GM23338 (cell line): ENCODE data around the gene SHOC1. TPM values are rescaled to one million over a fixed set of nuclear protein-coding genes. Genes with fewer than 3 reads are reported as not detected.

Experiments
- ATAC-seq: fragments of 200-7000 bp; cut with Tn5 transposase; 3 replicates; pipeline ENCODE4 v1.9.1; 2020
- DNase-seq: peaks from one replicate; pipeline ENCODE4 v3.0.0-alpha.2; 2015; ENCODE audit warnings: low spot score
- H2AFZ ChIP-seq: fragments of 200-600 bp; sonication (generic); 2 replicates; pipeline ENCODE4 v1.8.0; 2016; ENCODE audit warnings: antibody characterized with exemption, mild to moderate bottlenecking, moderate library complexity
- H3F3A ChIP-seq: fragments of 200-600 bp; sonication (generic); replicated peaks from 2 replicates; pipeline ENCODE4 v1.8.0; 2017; ENCODE audit warnings: antibody characterized with exemption, mixed run types, low read depth
- H3K27ac ChIP-seq: fragments of 200-600 bp; sonication (generic); 2 replicates; pipeline ENCODE4 v1.6.1; 2016; ENCODE audit warnings: low read depth
- H3K27me3 ChIP-seq: fragments of 200-600 bp; sonication (generic); 2 replicates; pipeline ENCODE4 v1.8.0; 2016; ENCODE audit warnings: mild to moderate bottlenecking, mixed run types, moderate library complexity; ENCODE audit not compliant: insufficient read depth
- H3K36me3 ChIP-seq: fragments of 200-600 bp; sonication (generic); 2 replicates; pipeline ENCODE4 v1.8.0; 2016; ENCODE audit warnings: mild to moderate bottlenecking; ENCODE audit not compliant: insufficient read depth
- H3K4me1 ChIP-seq: fragments of 200-600 bp; sonication (generic); 2 replicates; pipeline ENCODE4 v1.8.0; 2016; ENCODE audit warnings: mild to moderate bottlenecking, moderate library complexity; ENCODE audit not compliant: insufficient read depth
- H3K4me2 ChIP-seq: fragments of 200-600 bp; sonication (generic); 2 replicates; pipeline ENCODE4 v1.7.1; 2017; ENCODE audit warnings: mixed run types
- H3K4me3 ChIP-seq: fragments of 200-600 bp; sonication (generic); 2 replicates; pipeline ENCODE4 v1.6.1; 2016; ENCODE audit warnings: mixed run types
- H3K79me2 ChIP-seq: fragments of 200-600 bp; sonication (generic); replicated peaks from 2 replicates; pipeline ENCODE4 v1.8.0; 2017; ENCODE audit warnings: mild to moderate bottlenecking; ENCODE audit not compliant: insufficient read depth
- H3K9me2 ChIP-seq: fragments of 200-600 bp; sonication (generic); 2 replicates; pipeline ENCODE4 v1.8.0; 2017; ENCODE audit not compliant: insufficient read depth
- H4K20me1 ChIP-seq: fragments of 200-600 bp; sonication (generic); replicated peaks from 2 replicates; pipeline ENCODE4 v1.8.0; 2017; ENCODE audit warnings: mild to moderate bottlenecking; ENCODE audit not compliant: insufficient read depth
- H3K27ac Mint-ChIP-seq: 2 replicates; pipeline ENCODE4 v1.8.0; 2020; ENCODE audit warnings: inconsistent platforms, mild to moderate bottlenecking, moderate library complexity, mixed read lengths
- H3K27me3 Mint-ChIP-seq: 3 replicates; pipeline ENCODE4 v1.8.0; 2022; ENCODE audit warnings: low read depth, mild to moderate bottlenecking, moderate library complexity, mixed read lengths, inconsistent platforms; ENCODE audit not compliant: insufficient read depth, poor library complexity
- H3K36me3 Mint-ChIP-seq: 3 replicates; pipeline ENCODE4 v1.8.0; 2021; ENCODE audit warnings: low read depth, mild to moderate bottlenecking, inconsistent platforms, moderate library complexity, mixed read lengths
- H3K4me1 Mint-ChIP-seq: 3 replicates; pipeline ENCODE4 v1.8.0; 2020; ENCODE audit warnings: mild to moderate bottlenecking, inconsistent platforms, mixed read lengths
- H3K4me3 Mint-ChIP-seq: 3 replicates; pipeline ENCODE4 v1.8.0; 2021; ENCODE audit warnings: moderate library complexity, mild to moderate bottlenecking, inconsistent platforms, mixed read lengths
- H3K9me3 Mint-ChIP-seq: 3 replicates; pipeline ENCODE4 v1.8.0; 2020; ENCODE audit warnings: moderate library complexity, mild to moderate bottlenecking, inconsistent platforms, mixed read lengths
- CREB1 ChIP-seq: fragments of 250-450 bp; sonication (Bioruptor Pico); IDR thresholded peaks from 2 replicates; pipeline ENCODE4 v1.5.0; 2020; ENCODE audit warnings: low read depth, mild to moderate bottlenecking, moderate library complexity
- NANOG ChIP-seq: IDR thresholded peaks from 2 replicates; pipeline ENCODE4 v1.6.1; 2016; ENCODE audit warnings: antibody characterized with exemption, borderline replicate concordance
- STAT1 ChIP-seq: IDR thresholded peaks from one replicate; pipeline ENCODE4 v1.6.1; 2016; ENCODE audit warnings: antibody characterized with exemption; ENCODE audit not compliant: unreplicated experiment
- ZNF114 ChIP-seq: fragments of 250-450 bp; sonication (Bioruptor Pico); IDR thresholded peaks from 2 replicates; pipeline ENCODE4 v1.5.0; 2020; ENCODE audit warnings: mild to moderate bottlenecking, moderate library complexity
- polyA plus RNA-seq: library from polyadenylated mRNA; unstranded; fragments of >200 nt; fragmentation: Nextera tagmentation; extraction: Ambion mirVana; gene quantifications from 2 replicates; pipeline ENCODE4 v1.2.1, GENCODE V29; 2016
- total RNA-seq: library from RNA; depleted of rRNA; stranded (reverse); fragments of >200 nt; shearing (Covaris generic); gene quantifications from 2 replicates; pipeline ENCODE4 v1.2.3, GENCODE V29; 2014
- TF ChIP-seq, protein P1 (sequence below): fragments of 250-450 bp; sonication (Bioruptor Pico); IDR thresholded peaks from 2 replicates; pipeline ENCODE4 v1.5.0; 2020; ENCODE audit warnings: mild to moderate bottlenecking, moderate library complexity
- TF ChIP-seq, protein P2 (sequence below): IDR thresholded peaks from one replicate; pipeline ENCODE4 v1.6.1; 2018; ENCODE audit warnings: antibody characterized with exemption; ENCODE audit not compliant: unreplicated experiment

Gene SHOC1
- total and polyA plus RNA-seq, 2 experiments from 2014 or later: 0.39 TPM; not detected in 1

DNA sequence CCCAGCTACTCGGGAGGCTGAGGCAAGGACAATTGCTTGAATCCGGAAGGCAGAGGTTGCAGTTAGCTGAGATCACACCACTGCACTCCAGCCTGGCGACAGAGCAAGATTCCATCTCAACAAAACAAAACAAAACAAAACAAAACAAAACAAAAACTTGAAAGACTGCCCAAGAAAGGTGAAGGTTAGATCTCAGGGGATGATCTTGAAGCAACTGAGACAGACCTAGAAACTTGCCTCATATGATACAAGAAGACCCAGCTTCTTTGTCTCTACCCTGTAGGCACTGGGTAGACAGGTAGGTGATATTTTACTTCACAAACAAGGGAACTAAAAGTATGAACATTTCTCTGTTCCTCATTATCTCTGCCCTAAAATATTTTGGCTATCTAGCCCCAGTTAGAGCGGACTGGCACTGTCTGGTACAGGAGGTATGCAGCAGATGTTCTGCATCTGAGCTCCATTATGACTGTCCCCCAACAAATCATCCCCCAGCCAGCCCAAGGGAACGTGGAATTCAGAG is 26.3 kb upstream of the SHOC1 start (continued):
- TF ChIP-seq, protein P1, sequence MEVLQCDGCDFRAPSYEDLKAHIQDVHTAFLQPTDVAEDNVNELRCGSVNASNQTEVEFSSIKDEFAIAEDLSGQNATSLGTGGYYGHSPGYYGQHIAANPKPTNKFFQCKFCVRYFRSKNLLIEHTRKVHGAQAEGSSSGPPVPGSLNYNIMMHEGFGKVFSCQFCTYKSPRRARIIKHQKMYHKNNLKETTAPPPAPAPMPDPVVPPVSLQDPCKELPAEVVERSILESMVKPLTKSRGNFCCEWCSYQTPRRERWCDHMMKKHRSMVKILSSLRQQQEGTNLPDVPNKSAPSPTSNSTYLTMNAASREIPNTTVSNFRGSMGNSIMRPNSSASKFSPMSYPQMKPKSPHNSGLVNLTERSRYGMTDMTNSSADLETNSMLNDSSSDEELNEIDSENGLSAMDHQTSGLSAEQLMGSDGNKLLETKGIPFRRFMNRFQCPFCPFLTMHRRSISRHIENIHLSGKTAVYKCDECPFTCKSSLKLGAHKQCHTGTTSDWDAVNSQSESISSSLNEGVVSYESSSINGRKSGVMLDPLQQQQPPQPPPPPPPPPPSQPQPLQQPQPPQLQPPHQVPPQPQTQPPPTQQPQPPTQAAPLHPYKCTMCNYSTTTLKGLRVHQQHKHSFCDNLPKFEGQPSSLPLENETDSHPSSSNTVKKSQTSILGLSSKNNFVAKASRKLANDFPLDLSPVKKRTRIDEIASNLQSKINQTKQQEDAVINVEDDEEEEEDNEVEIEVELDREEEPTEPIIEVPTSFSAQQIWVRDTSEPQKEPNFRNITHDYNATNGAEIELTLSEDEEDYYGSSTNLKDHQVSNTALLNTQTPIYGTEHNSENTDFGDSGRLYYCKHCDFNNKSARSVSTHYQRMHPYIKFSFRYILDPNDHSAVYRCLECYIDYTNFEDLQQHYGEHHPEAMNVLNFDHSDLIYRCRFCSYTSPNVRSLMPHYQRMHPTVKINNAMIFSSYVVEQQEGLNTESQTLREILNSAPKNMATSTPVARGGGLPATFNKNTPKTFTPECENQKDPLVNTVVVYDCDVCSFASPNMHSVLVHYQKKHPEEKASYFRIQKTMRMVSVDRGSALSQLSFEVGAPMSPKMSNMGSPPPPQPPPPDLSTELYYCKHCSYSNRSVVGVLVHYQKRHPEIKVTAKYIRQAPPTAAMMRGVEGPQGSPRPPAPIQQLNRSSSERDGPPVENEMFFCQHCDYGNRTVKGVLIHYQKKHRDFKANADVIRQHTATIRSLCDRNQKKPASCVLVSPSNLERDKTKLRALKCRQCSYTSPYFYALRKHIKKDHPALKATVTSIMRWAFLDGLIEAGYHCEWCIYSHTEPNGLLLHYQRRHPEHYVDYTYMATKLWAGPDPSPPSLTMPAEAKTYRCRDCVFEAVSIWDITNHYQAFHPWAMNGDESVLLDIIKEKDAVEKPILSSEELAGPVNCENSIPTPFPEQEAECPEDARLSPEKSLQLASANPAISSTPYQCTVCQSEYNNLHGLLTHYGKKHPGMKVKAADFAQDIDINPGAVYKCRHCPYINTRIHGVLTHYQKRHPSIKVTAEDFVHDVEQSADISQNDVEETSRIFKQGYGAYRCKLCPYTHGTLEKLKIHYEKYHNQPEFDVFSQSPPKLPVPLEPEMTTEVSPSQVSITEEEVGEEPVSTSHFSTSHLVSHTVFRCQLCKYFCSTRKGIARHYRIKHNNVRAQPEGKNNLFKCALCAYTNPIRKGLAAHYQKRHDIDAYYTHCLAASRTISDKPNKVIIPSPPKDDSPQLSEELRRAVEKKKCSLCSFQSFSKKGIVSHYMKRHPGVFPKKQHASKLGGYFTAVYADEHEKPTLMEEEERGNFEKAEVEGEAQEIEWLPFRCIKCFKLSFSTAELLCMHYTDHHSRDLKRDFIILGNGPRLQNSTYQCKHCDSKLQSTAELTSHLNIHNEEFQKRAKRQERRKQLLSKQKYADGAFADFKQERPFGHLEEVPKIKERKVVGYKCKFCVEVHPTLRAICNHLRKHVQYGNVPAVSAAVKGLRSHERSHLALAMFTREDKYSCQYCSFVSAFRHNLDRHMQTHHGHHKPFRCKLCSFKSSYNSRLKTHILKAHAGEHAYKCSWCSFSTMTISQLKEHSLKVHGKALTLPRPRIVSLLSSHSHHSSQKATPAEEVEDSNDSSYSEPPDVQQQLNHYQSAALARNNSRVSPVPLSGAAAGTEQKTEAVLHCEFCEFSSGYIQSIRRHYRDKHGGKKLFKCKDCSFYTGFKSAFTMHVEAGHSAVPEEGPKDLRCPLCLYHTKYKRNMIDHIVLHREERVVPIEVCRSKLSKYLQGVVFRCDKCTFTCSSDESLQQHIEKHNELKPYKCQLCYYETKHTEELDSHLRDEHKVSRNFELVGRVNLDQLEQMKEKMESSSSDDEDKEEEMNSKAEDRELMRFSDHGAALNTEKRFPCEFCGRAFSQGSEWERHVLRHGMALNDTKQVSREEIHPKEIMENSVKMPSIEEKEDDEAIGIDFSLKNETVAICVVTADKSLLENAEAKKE: no peak
- TF ChIP-seq CREB1 (CRISPR knock-in tag) (no peak), STAT1 (no peak)

DNA sequence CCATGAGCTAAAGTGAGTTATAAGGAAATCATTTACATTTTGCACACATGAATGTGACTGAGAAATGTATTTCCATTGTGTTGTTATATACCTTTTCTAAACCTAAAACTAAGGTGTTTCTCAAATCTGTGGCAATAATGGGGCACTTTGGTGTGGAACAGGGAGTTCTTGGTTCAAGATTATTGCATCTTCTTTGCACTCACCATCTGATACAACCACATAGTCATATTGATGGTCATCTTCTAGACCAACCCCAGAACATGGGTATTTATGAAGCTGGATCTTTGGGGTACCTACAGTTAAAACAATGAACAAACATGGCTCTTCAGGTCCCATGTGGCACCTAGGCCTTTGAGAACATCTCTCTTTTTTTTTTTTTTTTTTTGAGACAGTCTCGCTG is 24.6 kb upstream of the SHOC1 start:
- Histone ChIP-seq H3F3A (no peaks in the 10 kb centered on the region), H3K4me1 (no peaks in the 10 kb centered on the region), H3K27ac (no peak overlapping the region), H3K4me2 (no peak overlapping the region), H3K27me3 (no peaks in the 10 kb centered on the region), H3K79me2 (no peaks in the 10 kb centered on the region), H2AFZ (no peak overlapping the region), H3K4me3 (no peak overlapping the region), H3K9me2 (no peaks in the 10 kb centered on the region; the same call in 1 of the 2 replicates), H4K20me1 (no peaks in the 10 kb centered on the region), H3K36me3 (no peaks in the 10 kb centered on the region)
- no peak overlapping the region for H3K4me3 Mint-ChIP-seq
- no peak overlapping the region for H3K27ac Mint-ChIP-seq
- DNase-seq: no peak
- H3K4me1 Mint-ChIP-seq: no peaks in the 10 kb centered on the region
- no peaks in the 10 kb centered on the region for H3K27me3 Mint-ChIP-seq
- no peak for ATAC-seq
- no peaks in the 10 kb centered on the region for H3K36me3 Mint-ChIP-seq
- no peaks in the 10 kb centered on the region for H3K9me3 Mint-ChIP-seq
- TF ChIP-seq ZNF114 (no peak), NANOG (no peak)
- TF ChIP-seq, protein P2, sequence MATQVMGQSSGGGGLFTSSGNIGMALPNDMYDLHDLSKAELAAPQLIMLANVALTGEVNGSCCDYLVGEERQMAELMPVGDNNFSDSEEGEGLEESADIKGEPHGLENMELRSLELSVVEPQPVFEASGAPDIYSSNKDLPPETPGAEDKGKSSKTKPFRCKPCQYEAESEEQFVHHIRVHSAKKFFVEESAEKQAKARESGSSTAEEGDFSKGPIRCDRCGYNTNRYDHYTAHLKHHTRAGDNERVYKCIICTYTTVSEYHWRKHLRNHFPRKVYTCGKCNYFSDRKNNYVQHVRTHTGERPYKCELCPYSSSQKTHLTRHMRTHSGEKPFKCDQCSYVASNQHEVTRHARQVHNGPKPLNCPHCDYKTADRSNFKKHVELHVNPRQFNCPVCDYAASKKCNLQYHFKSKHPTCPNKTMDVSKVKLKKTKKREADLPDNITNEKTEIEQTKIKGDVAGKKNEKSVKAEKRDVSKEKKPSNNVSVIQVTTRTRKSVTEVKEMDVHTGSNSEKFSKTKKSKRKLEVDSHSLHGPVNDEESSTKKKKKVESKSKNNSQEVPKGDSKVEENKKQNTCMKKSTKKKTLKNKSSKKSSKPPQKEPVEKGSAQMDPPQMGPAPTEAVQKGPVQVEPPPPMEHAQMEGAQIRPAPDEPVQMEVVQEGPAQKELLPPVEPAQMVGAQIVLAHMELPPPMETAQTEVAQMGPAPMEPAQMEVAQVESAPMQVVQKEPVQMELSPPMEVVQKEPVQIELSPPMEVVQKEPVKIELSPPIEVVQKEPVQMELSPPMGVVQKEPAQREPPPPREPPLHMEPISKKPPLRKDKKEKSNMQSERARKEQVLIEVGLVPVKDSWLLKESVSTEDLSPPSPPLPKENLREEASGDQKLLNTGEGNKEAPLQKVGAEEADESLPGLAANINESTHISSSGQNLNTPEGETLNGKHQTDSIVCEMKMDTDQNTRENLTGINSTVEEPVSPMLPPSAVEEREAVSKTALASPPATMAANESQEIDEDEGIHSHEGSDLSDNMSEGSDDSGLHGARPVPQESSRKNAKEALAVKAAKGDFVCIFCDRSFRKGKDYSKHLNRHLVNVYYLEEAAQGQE: no peak
- TF ChIP-seq, protein P1: no peak
